Neural progenitor cell (in vitro differentiated cells): ENCODE results near the gene TRAPPC10.

Experiments
- EZH2 ChIP-seq: fragments of 200-600 bp; sonication (generic); IDR thresholded peaks from 2 replicates; pipeline ENCODE4 v1.6.1; 2017; ENCODE audit warnings: antibody characterized with exemption, mild to moderate bottlenecking, moderate library complexity
- TF ChIP-seq, protein P1 (sequence below): fragments of 200-600 bp; sonication (generic); IDR thresholded peaks from 2 replicates; pipeline ENCODE4 v1.5.1; 2017; ENCODE audit warnings: antibody characterized with exemption, mild to moderate bottlenecking

DNA sequence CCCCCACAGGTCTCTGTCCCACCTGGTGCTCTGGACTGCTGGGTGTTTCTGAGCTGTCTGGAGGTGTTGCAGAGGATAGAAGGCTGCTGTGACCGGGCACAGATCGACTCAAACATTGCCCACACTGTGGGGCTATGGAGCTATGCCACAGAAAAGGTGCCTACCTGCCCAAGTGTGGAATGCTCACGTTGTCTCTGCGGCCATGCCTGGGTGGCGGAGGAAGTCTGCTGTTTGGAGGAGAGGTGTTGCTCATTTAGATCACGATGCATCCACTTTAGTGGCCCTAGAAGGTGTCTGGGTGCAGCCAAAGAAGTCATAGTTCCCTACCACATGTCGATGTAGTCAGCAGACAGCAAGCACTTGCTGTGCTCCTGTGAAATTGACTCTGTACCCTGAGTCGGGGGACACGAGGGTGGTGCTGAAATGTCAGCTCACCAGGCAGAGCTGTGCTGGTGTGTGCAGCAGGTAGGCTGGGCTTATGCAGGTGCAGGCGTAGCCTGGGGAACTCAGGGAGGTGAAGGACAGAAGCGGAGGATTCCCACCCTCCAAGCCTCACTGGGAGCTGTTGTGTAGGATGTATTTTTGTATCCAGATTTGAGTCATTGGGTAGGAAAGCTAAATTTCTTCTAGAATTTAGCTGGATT, 62.3 kb downstream of the TRAPPC10 start:
- TF ChIP-seq, protein P1, sequence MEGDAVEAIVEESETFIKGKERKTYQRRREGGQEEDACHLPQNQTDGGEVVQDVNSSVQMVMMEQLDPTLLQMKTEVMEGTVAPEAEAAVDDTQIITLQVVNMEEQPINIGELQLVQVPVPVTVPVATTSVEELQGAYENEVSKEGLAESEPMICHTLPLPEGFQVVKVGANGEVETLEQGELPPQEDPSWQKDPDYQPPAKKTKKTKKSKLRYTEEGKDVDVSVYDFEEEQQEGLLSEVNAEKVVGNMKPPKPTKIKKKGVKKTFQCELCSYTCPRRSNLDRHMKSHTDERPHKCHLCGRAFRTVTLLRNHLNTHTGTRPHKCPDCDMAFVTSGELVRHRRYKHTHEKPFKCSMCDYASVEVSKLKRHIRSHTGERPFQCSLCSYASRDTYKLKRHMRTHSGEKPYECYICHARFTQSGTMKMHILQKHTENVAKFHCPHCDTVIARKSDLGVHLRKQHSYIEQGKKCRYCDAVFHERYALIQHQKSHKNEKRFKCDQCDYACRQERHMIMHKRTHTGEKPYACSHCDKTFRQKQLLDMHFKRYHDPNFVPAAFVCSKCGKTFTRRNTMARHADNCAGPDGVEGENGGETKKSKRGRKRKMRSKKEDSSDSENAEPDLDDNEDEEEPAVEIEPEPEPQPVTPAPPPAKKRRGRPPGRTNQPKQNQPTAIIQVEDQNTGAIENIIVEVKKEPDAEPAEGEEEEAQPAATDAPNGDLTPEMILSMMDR, result no peak
- no peak for TF ChIP-seq EZH2
